Testis (tissue), 2 donors: Measurements from ENCODE around the gene PDE6H.

Source experiments
- POLR2A ChIP-seq: fragments of 450-650 bp; IDR thresholded peaks from one replicate; pipeline ENCODE4 v1.6.1; 2017; ENCODE audit warnings: antibody characterized with exemption, mild to moderate bottlenecking, moderate library complexity
- TF ChIP-seq, protein P1 (sequence below), 3 experiments: fragments of 450-650 bp in 2 of 3; fragments of 200-600 bp in 1 of 3; sonication (generic) in 1 of 3; IDR thresholded peaks; one replicate each; pipeline ENCODE4 v1.5.1; 2016 to 2019; ENCODE audit warnings: antibody characterized with exemption in 3 of 3, mild to moderate bottlenecking in 2 of 3, moderate library complexity in 1 of 3

DNA sequence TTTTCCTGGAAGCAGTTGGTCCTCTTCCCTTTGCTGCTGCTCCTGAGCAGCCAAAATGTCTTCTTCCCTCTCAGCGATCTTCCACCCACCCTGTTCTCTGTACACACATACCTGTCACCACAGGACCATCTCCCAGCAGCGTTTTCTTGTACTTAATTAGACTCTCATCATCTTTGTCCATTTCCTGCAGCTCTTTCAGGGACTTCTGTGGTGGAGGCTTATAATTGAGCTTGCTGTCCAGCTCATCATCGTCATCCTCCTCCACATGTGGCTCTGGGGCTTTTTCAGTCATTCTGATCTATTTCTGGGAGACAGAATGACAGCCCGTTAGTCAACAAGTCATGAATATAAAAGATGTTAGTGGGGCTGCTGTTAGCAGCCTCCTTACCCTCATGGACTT, 22.4 kb upstream of the PDE6H start:
- TF ChIP-seq, protein P1, sequence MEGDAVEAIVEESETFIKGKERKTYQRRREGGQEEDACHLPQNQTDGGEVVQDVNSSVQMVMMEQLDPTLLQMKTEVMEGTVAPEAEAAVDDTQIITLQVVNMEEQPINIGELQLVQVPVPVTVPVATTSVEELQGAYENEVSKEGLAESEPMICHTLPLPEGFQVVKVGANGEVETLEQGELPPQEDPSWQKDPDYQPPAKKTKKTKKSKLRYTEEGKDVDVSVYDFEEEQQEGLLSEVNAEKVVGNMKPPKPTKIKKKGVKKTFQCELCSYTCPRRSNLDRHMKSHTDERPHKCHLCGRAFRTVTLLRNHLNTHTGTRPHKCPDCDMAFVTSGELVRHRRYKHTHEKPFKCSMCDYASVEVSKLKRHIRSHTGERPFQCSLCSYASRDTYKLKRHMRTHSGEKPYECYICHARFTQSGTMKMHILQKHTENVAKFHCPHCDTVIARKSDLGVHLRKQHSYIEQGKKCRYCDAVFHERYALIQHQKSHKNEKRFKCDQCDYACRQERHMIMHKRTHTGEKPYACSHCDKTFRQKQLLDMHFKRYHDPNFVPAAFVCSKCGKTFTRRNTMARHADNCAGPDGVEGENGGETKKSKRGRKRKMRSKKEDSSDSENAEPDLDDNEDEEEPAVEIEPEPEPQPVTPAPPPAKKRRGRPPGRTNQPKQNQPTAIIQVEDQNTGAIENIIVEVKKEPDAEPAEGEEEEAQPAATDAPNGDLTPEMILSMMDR (IDR thresholded peaks at IDR 0.05) = no peak
- TF ChIP-seq POLR2A = no peak
